K562 (cell line): ENCODE data around the gene PKLR. TPM values are rescaled to one million over a fixed set of nuclear protein-coding genes. Genes with fewer than 3 reads are reported as not detected.
A peak's percentile ranks its signal among the peaks of the same experiment; 100 is the strongest.

Experiments
- AFF4 ChIP-seq: sonication (generic); formaldehyde crosslinking; IDR thresholded peaks from 2 replicates; pipeline ENCODE4 v1.8.0; 2023; ENCODE audit warnings: mild to moderate bottlenecking, missing genetic modification reagents
- CCAR2 ChIP-seq: fragments of 200-400 bp; formaldehyde crosslinking; IDR thresholded peaks from 2 replicates; pipeline ENCODE4 v1.6.1; 2017; ENCODE audit warnings: mild to moderate bottlenecking, low read depth, low read length
- CEBPG ChIP-seq, 3 experiments: fragments of 200-800 bp in 1 of 3; sonication (Bioruptor generic) in 1 of 3; sonication (generic) in 1 of 3; formaldehyde crosslinking in 1 of 3; IDR thresholded peaks in 2 of 3; conservative IDR thresholded peaks in 1 of 3; 2 replicates each; pipeline versions ENCODE4 v1.6.1 to v1.8.0; 2016 to 2022; ENCODE audit warnings: missing compliant biosample characterization in 2 of 3, missing genetic modification characterization in 2 of 3, mild to moderate bottlenecking in 1 of 3, missing genetic modification reagents in 1 of 3
- CHD2 ChIP-seq: IDR thresholded peaks from 2 replicates; pipeline ENCODE4 v1.6.1; 2011; ENCODE audit warnings: low read depth, low read length
- ETV6 ChIP-seq, 3 experiments: fragments of 150-350 bp in 1 of 3; sonication (generic) in 1 of 3; formaldehyde crosslinking in 1 of 3; IDR thresholded peaks; 2 replicates each; pipeline versions ENCODE4 v1.6.1 to v1.8.0; 2014 to 2022; ENCODE audit warnings: borderline replicate concordance in 2 of 3, low read depth in 2 of 3, antibody characterized with exemption in 1 of 3, low read length in 1 of 3, mild to moderate bottlenecking in 1 of 3, missing genetic modification reagents in 1 of 3
- FOXJ2 ChIP-seq: fragments of 200-800 bp; sonication (Bioruptor generic); IDR thresholded peaks from 2 replicates; pipeline ENCODE4 v1.6.1; 2016; ENCODE audit warnings: missing genetic modification characterization, missing compliant biosample characterization
- NFYB ChIP-seq: IDR thresholded peaks from 2 replicates; pipeline ENCODE4 v1.6.1; 2011; ENCODE audit warnings: mild to moderate bottlenecking, moderate library complexity; ENCODE audit not compliant: insufficient read length; ENCODE audit errors: extremely low read depth
- PKNOX1 ChIP-seq: fragments of 450-650 bp; IDR thresholded peaks from 2 replicates; pipeline ENCODE4 v1.6.1; 2016
- RFX7 ChIP-seq: fragments of 250-450 bp; sonication (Bioruptor Pico); IDR thresholded peaks from 2 replicates; pipeline ENCODE4 v1.5.1; 2021; ENCODE audit warnings: mild to moderate bottlenecking
- THAP12 ChIP-seq: fragments of 250-450 bp; sonication (Bioruptor Pico); IDR thresholded peaks from 2 replicates; pipeline ENCODE4 v1.9.0; 2021; ENCODE audit warnings: mild to moderate bottlenecking, inconsistent platforms
- U2AF1 ChIP-seq: fragments of 200-400 bp; formaldehyde crosslinking; optimal IDR thresholded peaks from 2 replicates; pipeline ENCODE3; 2017; ENCODE audit warnings: mild to moderate bottlenecking, low read depth, low read length, moderate library complexity
- XRCC3 ChIP-seq: fragments of 450-650 bp; IDR thresholded peaks from 2 replicates; pipeline ENCODE4 v1.6.1; 2017; ENCODE audit warnings: mild to moderate bottlenecking, moderate library complexity
- ZC3H8 ChIP-seq: fragments of 450-650 bp; IDR thresholded peaks from 2 replicates; pipeline ENCODE4 v1.6.1; 2017
- ZNF551 ChIP-seq: fragments of 250-450 bp; sonication (Bioruptor Pico); IDR thresholded peaks from 2 replicates; pipeline ENCODE4 v1.5.0; 2021; ENCODE audit warnings: mild to moderate bottlenecking, moderate library complexity
- ZNF717 ChIP-seq: fragments of 250-450 bp; sonication (Bioruptor Pico); IDR thresholded peaks from 2 replicates; pipeline ENCODE4 v1.5.0; 2021
- polyA plus RNA-seq, 8 experiments: library from polyadenylated mRNA; depleted of rRNA in 4 of 8; stranded (reverse) in 5 of 8; unstranded in 3 of 8; fragments of >200 nt; fragmentation: Nextera tagmentation in 2 of 8; fragmentation: Illumina TruSeq in 1 of 8; extraction: Ambion mirVana in 2 of 8; extraction: Trizol in 1 of 8; gene quantifications; 2 replicates each; pipeline versions ENCODE4 v1.2.1 to v1.2.3, GENCODE V29; 2011 to 2014; ENCODE audit warnings: inconsistent platforms in 1 of 8, missing spikeins in 1 of 8
- total RNA-seq, 7 experiments: library from RNA; depleted of rRNA in 6 of 7; stranded (reverse); fragments of >200 nt in 6 of 7; fragmentation: Illumina TruSeq in 2 of 7; extraction: Trizol in 2 of 7; gene quantifications; 2 replicates each; pipeline versions ENCODE4 v1.2.1 to v1.2.3, GENCODE V29; 2011 to 2021; ENCODE audit warnings: low replicate concordance in 1 of 7
- TF ChIP-seq, protein P1 (sequence below): fragments of 450-650 bp; IDR thresholded peaks from one replicate; pipeline ENCODE4 v1.6.1; 2018; ENCODE audit warnings: mild to moderate bottlenecking, moderate library complexity; ENCODE audit not compliant: partially characterized antibody
- TF ChIP-seq, protein P2 (sequence below): sonication (generic); formaldehyde crosslinking; IDR thresholded peaks from 2 replicates; pipeline ENCODE4 v1.8.0; 2022; ENCODE audit warnings: missing genetic modification reagents, mild to moderate bottlenecking, borderline replicate concordance

PKLR gene
- total and polyA plus RNA-seq, 9 of the 15 experiments (the other 6 are each of a cell fraction or from before 2014, with no cell fraction given): 10.7 to 78.4 (median 38.2) TPM

DNA sequence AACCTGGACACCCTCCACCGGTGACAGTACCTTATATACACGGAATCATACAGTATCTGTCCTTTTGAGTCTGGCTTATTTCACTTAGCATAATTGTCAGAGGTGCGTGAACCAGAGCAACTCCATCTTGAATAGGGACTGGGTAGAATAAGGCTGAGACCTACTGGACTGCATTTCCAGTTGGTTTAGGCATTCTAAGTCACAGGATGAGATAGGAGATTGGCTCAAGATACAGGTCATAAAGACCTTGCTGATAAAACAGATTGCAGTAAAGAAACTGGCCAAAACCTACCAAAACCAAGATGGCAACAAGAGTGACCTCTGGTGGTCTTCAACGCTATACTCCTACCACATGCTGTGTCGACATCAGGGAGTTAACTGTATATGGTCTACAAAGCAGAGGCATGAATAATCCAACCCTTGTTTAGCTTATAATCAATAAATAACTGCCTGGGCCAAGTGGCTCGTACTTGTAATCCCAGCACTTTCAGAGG is 6.1 kb upstream of the PKLR start (continued):
- TF ChIP-seq, protein P1, sequence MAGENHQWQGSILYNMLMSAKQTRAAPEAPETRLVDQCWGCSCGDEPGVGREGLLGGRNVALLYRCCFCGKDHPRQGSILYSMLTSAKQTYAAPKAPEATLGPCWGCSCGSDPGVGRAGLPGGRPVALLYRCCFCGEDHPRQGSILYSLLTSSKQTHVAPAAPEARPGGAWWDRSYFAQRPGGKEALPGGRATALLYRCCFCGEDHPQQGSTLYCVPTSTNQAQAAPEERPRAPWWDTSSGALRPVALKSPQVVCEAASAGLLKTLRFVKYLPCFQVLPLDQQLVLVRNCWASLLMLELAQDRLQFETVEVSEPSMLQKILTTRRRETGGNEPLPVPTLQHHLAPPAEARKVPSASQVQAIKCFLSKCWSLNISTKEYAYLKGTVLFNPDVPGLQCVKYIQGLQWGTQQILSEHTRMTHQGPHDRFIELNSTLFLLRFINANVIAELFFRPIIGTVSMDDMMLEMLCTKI: no peak
- peak; percentile 92 for TF ChIP-seq RFX7 (CRISPR knock-in tag)
- no peak for TF ChIP-seq XRCC3
- TF ChIP-seq, protein P2, sequence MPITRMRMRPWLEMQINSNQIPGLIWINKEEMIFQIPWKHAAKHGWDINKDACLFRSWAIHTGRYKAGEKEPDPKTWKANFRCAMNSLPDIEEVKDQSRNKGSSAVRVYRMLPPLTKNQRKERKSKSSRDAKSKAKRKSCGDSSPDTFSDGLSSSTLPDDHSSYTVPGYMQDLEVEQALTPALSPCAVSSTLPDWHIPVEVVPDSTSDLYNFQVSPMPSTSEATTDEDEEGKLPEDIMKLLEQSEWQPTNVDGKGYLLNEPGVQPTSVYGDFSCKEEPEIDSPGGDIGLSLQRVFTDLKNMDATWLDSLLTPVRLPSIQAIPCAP (CRISPR knock-in tag): no peak
- TF ChIP-seq ZNF551 (CRISPR knock-in tag): no peak
- no peak for TF ChIP-seq PKNOX1
- TF ChIP-seq NFYB: no peak
- no peak for TF ChIP-seq THAP12 (CRISPR knock-in tag)
- no peak for TF ChIP-seq AFF4 (CRISPR knock-in tag)
- TF ChIP-seq CCAR2: no peak
- TF ChIP-seq U2AF1: no peak
- no peak for TF ChIP-seq ETV6 (IDR thresholded peaks at IDR 0.05; ENCODE audit: borderline replicate concordance in 1 of 2, low read depth in 2 of 2, low read length in 1 of 2)
- TF ChIP-seq ETV6 (CRISPR knock-in tag; IDR thresholded peaks at IDR 0.05; ENCODE audit: borderline replicate concordance): no peak
- TF ChIP-seq CHD2: no peak
- 0 out of 2 replicates have a peak, but pooled peaks have one; percentile 58 for TF ChIP-seq ZNF717 (CRISPR knock-in tag)
- TF ChIP-seq FOXJ2 (tag): no peak
- peak; percentile 13; the same call in 1 of the 2 replicates for TF ChIP-seq CEBPG (CRISPR knock-in tag; IDR thresholded peaks at IDR 0.05)
- TF ChIP-seq CEBPG (tag; conservative IDR thresholded peaks at IDR 0.05 in 1 of 2, IDR thresholded peaks at IDR 0.05 in 1 of 2): peak in 1 of 2 experiments; percentile 23; a peak in 1 of 4 replicates
- TF ChIP-seq ZC3H8: no peak
